ENCODE results near the gene CYSTM1. TPM values are rescaled to one million over a fixed set of nuclear protein-coding genes. Genes with fewer than 3 reads are reported as not detected.

The CYSTM1 gene
- total RNA-seq, 1 donor from 2014 or later = 49.5 TPM

DNA sequence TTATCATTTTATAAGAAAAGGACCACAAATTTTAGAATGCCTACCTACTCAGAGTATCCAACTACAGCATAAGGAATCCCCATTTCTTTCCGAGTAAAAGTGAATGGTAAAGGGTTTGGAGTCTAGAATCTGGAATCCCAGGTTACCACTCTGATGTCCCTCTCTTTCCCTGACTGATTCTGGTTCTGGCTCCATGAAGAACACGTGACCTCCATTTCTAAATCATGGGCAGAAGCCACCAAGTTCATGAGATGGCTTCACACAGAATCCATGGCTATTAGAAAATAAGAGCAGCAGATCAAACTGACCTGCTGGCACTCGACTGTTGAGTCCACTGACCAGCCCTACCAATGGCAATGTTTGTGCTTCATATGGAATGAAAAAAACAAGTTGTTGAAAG lies 87.2 kb downstream of the CYSTM1 start:
- DNase-seq (ENCODE audit: low spot score) = no peak
- intact Hi-C loops (cut with DNase I) = no loop called here
- no peak for ATAC-seq

DNA sequence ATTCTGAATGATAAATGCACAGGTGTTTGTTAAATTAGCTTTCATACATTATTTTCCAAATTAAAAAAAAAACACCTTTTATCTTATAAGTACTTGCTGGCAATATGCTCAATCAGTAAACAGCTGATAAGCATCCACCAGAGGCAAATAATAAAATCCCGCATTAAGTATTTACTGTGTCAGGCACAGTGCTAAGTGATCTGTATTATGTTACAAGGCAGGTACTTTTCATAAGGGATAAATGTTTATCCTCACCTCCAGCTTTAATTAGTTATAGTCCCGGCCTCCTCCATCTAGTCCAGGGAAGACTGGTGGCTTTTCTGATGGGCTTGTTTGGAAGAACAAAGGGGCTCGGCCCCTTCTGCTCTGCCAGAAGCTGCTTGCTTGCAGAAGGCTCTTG lies 87.9 kb downstream of the CYSTM1 start:
- DNase-seq (ENCODE audit: low spot score) = no peak
- ATAC-seq = no peak
- intact Hi-C loops (cut with DNase I) = no loop called here

DNA sequence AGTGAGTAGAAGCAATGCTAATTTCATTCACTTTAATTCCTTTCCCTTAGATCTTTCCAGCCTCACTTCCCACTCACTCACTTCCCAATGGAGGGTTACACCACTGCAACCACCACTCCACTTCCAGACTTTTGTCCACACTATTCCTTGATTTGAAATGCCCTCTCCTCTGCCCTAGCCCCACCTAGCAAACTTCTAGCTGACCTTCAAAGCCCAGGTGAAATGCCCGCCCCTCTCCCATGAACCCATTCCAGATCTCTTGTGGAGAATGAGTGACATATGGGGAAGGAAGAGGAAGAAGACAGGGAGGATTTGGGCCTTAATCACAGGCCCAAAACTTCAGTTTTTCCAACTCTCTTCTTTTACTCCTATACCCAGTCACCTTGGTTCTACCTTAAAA lies 90.9 kb downstream of the CYSTM1 start:
- intact Hi-C loops (cut with DNase I) = no loop called here
- DNase-seq (ENCODE audit: low spot score) (no peak), ATAC-seq (no peak)

DNA sequence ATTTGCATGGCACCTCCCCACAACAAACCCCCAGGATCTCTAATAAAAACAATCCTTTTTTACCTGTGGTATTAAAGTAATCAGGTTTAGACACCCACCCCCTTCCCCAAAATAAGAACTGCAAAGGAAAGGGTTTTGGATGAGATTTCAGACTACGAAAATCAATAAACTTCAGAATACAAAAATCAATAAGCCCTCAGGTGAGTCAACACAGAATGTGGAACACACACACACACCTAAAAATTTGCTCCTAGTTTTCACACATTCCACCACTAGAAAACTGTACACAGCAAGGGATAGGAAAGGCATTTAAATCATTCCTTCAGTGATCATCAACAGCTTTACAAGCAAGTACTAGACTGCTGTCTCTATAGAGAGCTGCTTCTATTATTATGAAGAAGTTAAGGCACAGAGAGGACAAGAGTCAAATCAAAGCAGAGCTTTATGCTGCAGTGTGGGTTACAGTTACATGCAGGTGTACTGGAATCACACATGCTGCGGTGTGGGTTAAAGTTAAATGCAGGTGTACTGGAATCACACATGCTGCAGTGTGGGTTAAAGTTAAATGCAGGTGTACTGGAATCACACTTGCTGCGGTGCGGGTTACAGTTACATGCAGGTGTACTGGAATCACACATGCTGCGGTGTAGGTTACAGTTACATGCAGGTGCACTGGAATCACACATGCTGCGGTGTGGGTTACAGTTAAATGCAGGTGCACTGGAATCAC lies 91.6 kb downstream of the CYSTM1 start:
- ATAC-seq (no peak), DNase-seq (ENCODE audit: low spot score) (no peak)
- intact Hi-C loops (cut with DNase I) = no loop called here

DNA sequence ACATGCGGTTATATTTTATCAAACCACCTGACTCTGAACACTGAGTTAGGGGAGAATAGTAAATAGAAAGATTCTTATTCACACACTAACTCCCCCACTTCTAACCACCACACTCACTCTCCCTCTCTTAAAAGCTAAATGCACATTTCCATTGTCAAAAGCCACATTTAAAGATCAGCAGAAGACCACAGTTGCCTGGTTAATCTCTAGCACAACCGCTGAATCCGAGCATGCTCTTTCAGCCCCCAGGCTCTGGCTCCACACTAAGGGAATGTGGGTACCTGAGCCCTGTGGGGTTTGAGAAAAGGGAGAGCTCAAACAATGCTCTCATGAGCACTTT lies 92.2 kb downstream of the CYSTM1 start:
- intact Hi-C loops (cut with DNase I) = no loop called here
- DNase-seq (ENCODE audit: low spot score) = no peak
- ATAC-seq = no peak

DNA sequence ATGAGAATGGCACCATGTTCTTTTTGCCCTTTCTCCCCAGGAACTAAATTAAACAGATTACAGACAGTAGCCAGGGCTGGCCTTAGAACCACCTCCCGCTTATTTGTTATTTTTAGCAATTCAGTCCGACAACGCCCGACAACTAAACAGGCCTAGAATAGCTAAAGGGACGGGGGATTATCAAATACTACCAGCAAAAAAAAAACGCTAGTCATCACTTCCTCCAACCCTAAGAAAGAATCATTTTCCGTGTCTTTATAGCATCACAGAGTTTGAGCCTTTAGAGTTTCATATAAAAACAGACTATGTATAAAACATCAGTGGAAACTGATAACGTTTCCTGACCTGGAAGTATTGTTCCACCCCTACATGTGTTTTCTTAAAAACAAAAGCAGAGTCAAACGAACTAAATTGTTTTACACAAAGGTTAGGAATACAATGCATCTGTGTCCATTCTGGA lies 92.6 kb downstream of the CYSTM1 start:
- no peak for DNase-seq (ENCODE audit: low spot score)
- ATAC-seq = no peak
- intact Hi-C loops (cut with DNase I) = no loop called here

DNA sequence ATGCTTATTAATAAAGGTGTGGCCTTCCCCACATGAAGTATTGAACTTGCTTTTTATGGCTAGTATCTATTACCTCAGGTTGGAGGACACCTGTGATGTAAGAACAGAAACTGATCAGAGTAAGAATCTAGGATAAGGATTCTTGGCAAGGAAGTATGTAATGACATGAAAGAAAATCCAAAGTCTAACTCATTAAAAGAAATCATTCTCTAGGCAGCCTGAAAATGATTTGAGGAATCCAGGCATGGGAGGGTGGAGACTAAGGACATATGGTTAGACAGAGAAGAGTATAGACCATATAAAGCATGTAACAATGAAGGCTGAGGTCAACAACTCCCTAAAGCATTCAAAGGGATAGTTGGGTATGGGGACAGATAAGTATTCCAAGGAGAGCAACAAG lies 95.0 kb downstream of the CYSTM1 start:
- DNase-seq (ENCODE audit: low spot score) = no peak
- ATAC-seq = no peak
- intact Hi-C loops (cut with DNase I) = no loop called here

DNA sequence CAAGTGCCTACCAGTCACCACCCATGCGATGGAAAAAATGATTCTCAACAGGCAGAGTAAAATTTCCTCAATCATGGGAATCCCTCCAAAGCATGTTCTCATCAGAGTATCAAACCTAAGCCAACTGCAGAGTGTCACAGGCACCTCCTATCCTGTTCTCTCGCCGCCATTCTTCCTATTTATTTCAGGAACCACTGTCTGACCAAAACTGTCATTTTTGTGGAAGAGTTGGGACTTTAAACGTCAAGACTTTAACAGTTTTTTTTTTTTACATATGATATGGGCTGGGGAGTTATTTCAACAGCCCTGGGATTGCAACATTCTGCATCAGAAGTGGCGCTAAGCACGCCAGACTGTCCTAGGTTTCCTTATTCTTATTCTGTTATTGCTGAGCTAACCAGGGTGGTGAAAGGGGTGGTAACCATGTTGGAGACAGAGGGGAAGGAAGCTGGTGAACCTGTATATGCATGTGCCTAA lies 98.5 kb downstream of the CYSTM1 start:
- DNase-seq (ENCODE audit: low spot score) (no peak), ATAC-seq (peak; percentile 63)
- intact Hi-C loops (cut with DNase I) = no loop called here

DNA sequence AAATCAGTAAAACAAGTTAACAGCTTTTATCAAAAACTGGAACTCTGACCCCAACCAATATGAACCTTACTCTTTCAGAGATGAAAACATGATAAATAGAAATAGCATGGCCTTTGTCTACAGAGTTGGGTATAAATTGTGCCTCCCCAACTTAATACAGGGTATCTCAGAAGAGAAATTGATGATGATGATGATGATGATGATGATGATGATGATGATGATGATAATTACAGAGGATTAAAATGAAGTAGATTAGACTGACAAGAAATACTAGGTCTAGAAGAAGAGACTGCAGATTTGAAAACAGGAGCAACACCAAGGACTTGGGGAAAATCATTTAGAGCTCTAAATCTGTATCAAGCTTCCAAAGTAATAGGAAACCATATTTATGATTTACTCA lies 100.8 kb downstream of the CYSTM1 start:
- intact Hi-C loops (cut with DNase I) = no loop called here
- DNase-seq (ENCODE audit: low spot score) = no peak
- no peak for ATAC-seq

DNA sequence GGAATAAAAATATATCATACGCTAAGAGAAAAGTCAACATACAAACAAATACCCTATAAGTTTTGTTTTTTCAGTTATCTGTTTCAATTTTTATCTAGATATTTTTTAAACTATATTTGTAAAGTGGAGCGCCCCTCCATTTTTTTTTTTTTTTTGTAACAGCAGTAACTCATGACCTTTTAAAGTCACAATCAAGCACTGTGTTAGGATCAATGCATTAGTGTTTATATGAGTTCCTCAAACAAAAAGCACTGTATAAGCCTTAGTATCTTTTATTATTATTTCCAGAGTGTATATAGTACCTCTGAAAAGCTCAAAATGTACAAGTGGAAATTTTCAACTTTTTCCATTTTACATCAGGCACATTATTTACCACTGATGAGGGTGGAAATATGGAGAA lies 107.3 kb downstream of the CYSTM1 start:
- intact Hi-C loops (cut with DNase I) = no loop called here
- no peak for ATAC-seq

DNA sequence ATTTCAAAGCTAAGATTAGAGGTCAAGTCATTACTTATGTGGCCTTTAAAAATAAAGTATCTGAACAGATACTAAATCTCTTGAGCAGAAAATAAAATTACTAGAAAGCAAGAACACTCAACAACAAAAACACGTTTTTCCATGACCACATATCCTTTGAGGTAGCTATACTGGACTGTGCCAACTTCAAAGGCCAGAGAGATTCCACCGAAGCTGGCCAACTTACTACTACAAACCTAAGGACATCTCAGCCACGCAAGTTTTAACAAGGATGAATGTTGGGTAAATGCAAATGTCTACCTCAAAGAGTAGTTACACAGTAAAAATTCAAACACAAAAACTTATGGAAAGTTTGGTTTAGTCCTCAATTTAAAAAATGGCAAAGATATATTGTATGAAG lies 109.0 kb downstream of the CYSTM1 start:
- DNase-seq (ENCODE audit: low spot score) = no peak
- intact Hi-C loops (cut with DNase I) = no loop called here
- no peak for ATAC-seq

More for the DNA sequence above, 107.3 kb downstream of the CYSTM1 start:
- DNase-seq (ENCODE audit: low spot score) = no peak

DNA sequence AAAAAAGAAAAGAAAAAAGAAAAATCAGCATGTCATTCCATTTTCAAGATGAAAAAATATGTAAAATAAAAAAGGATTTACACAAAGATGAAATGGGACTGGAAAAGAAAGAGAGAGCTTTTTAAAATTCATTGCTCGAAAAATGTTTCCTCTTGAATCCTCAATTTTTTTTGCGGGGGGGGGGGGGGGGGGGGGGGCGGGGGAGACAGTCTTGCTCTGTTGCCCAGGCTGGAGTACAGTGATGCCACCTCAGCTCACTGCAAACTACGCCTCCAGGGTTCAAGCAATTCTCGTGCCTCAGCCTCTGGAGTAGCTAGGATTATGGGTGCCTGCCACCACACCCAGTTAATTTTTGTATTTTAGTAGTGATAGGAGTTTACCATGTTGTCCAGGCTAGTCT lies 111.4 kb downstream of the CYSTM1 start:
- DNase-seq (ENCODE audit: low spot score) (no peak), ATAC-seq (no peak)
- intact Hi-C loops (cut with DNase I) = no loop called here

DNA sequence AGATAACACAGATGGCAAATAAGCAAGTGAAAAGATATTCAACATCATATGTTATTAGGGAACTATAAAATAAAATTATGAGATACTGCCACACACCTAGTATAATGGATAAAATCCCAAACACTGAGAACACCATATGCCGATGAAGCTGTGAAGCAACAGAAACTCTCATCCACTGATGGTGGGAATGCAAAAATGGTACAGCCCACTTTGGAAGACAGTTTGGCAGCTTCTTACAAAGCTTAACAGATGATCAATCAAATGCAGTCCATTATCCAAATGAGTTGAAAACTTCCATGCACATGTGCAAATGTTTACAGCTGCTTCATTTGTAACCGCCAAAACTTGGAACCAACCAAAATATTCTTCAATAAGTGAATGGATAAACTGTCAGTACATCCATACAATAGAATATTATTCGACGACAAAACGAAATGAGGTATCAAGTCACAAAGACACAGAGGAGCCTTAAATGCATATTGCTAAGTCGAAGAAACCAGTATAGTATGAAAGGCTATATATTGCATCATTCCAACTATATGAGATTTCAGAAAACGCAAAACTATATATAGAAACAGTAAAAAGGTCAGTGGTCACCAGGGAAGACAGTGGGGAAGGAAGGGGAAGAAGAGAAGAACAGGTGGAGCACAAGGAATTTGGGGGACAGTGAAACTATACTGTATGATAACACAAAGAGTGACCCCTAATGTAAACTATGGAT lies 113.0 kb downstream of the CYSTM1 start:
- intact Hi-C loops (cut with DNase I) = no loop called here
- ATAC-seq (no peak), DNase-seq (ENCODE audit: low spot score) (no peak)

DNA sequence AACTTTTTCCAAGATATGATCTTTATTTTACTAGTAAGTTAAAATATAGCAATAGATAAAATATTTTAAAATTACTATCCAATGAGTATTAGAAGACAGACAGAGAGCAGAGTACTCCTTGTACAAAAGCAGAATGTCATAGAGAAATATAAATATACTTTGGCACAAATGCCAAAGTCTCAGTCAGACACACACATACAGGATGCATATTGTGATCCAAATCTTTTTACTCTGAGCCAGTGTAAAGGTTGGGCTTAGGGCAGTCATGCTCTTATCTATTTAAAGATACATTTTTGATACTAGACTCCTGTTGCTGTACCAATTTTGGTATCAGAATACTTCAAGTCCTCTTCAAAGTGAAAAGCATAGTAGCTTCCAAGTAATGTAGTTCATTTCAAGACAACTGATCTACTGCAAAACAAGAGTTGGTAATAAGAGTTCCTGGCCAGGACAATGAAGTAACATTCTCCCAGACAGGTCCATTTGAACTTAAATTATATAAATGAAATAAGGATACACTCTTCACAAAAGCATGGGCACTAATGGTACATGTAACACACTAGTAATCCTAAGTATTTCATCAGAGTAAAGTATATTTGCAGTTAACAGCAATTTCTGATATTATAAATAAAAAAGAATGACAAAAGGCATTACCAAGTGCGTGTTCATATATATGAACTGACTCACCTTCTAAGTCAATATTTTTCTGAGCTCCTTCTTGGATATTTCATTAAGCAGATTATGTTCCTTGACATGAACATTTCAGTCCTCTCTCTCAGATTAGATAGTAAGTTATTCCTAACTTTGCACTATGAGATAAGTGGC lies 117.4 kb downstream of the CYSTM1 start:
- ATAC-seq = no peak
- intact Hi-C loops (cut with DNase I) = no loop called here

More for the DNA sequence above, 117.4 kb downstream of the CYSTM1 start:
- DNase-seq (ENCODE audit: low spot score) = no peak

Other genes with a start within 250 kb of the CYSTM1 start
- gene NRG2, start 131.9 kb upstream of the CYSTM1 start, total RNA-seq = 1.7 TPM
- 61.0 TPM for gene PURA, start 61.1 kb upstream of the CYSTM1 start, total RNA-seq
- gene IGIP, start 49.3 kb upstream of the CYSTM1 start, total RNA-seq = 34.7 TPM
- gene PFDN1, start 127.9 kb downstream of the CYSTM1 start, total RNA-seq = 42.7 TPM
- 21.1 TPM for gene HBEGF, start 171.4 kb downstream of the CYSTM1 start, total RNA-seq
- 0.18 TPM for gene SLC4A9, start 185.0 kb downstream of the CYSTM1 start, total RNA-seq
- gene ANKHD1, start 226.6 kb downstream of the CYSTM1 start, total RNA-seq = 144 TPM

Measured in sciatic nerve (tissue), 2 donors.